ENCODE measurements around the gene RGS6. TPM values are rescaled to one million over a fixed set of nuclear protein-coding genes. Genes with fewer than 3 reads are reported as not detected.
"Not testable (repeated sequence)": the region's sequence is repeated elsewhere in the genome, so short reads cannot be mapped to it uniquely, and the experiment has no call there.

Gene RGS6
- total RNA-seq, 1 donor from 2014 or later: 5.2 TPM

GRCh38 chr14:71911669-71912068, 20.6 kb upstream of the RGS6 start:
- Histone ChIP-seq H3K9me3 (ENCODE audit: control insufficient read depth in 3 of 3, low read length in 3 of 3) (no peaks in the 10 kb centered on the region), H3K27me3 (ENCODE audit: control insufficient read depth in 3 of 3, insufficient read depth in 3 of 3, low read length in 3 of 3) (no peaks in the 10 kb centered on the region), H3K9ac (ENCODE audit: low read depth in 1 of 3, low read length in 3 of 3) (no peak overlapping the region), H3K4me3 (ENCODE audit: low read length in 3 of 3) (no peak overlapping the region), H3K4me1 (ENCODE audit: control insufficient read depth in 3 of 3, insufficient read depth in 3 of 3, low read length in 3 of 3) (no peaks in the 10 kb centered on the region), H3K36me3 (ENCODE audit: control insufficient read depth in 3 of 3, insufficient read depth in 3 of 3, low read length in 3 of 3) (no peaks in the 10 kb centered on the region), H3K27ac (ENCODE audit: low read depth, low read length) (no peak overlapping the region)

GRCh38 chr14:71913342-71913741, 18.9 kb upstream of the RGS6 start:
- H3K36me3 ChIP-seq (ENCODE audit: control insufficient read depth in 3 of 3, insufficient read depth in 3 of 3, low read length in 3 of 3): no peaks in the 10 kb centered on the region
- no peaks in the 10 kb centered on the region for H3K9me3 ChIP-seq (ENCODE audit: control insufficient read depth in 3 of 3, low read length in 3 of 3)
- no peak overlapping the region for H3K4me3 ChIP-seq (ENCODE audit: low read length in 3 of 3)
- H3K27ac ChIP-seq (ENCODE audit: low read depth, low read length): no peak overlapping the region
- H3K9ac ChIP-seq (ENCODE audit: low read depth in 1 of 3, low read length in 3 of 3): no peak overlapping the region
- no peaks in the 10 kb centered on the region for H3K27me3 ChIP-seq (ENCODE audit: control insufficient read depth in 3 of 3, insufficient read depth in 3 of 3, low read length in 3 of 3)
- H3K4me1 ChIP-seq (ENCODE audit: control insufficient read depth in 3 of 3, insufficient read depth in 3 of 3, low read length in 3 of 3): no peaks in the 10 kb centered on the region

GRCh38 chr14:71918955-71919354, 13.3 kb upstream of the RGS6 start:
- no peaks in the 10 kb centered on the region for H3K27me3 ChIP-seq (ENCODE audit: control insufficient read depth in 3 of 3, insufficient read depth in 3 of 3, low read length in 3 of 3)

GRCh38 chr14:71923513-71923912, 8.7 kb upstream of the RGS6 start:
- H3K4me3 ChIP-seq (ENCODE audit: low read length in 3 of 3): no peak overlapping the region
- no peaks in the 10 kb centered on the region for H3K9me3 ChIP-seq (ENCODE audit: control insufficient read depth in 3 of 3, low read length in 3 of 3)
- no peaks in the 10 kb centered on the region for H3K36me3 ChIP-seq (ENCODE audit: control insufficient read depth in 3 of 3, insufficient read depth in 3 of 3, low read length in 3 of 3)
- no peaks in the 10 kb centered on the region for H3K4me1 ChIP-seq (ENCODE audit: control insufficient read depth in 3 of 3, insufficient read depth in 3 of 3, low read length in 3 of 3)
- H3K27ac ChIP-seq (ENCODE audit: low read depth, low read length): no peak overlapping the region
- no peaks in the 10 kb centered on the region for H3K27me3 ChIP-seq (ENCODE audit: control insufficient read depth in 3 of 3, insufficient read depth in 3 of 3, low read length in 3 of 3)
- no peak overlapping the region for H3K9ac ChIP-seq (ENCODE audit: low read depth in 1 of 3, low read length in 3 of 3)

More at GRCh38 chr14:71918955-71919354, 13.3 kb upstream of the RGS6 start:
- no peak overlapping the region for H3K4me3 ChIP-seq (ENCODE audit: low read length in 3 of 3)
- no peak overlapping the region for H3K9ac ChIP-seq (ENCODE audit: low read depth in 1 of 3, low read length in 3 of 3)
- no peaks in the 10 kb centered on the region for H3K4me1 ChIP-seq (ENCODE audit: control insufficient read depth in 3 of 3, insufficient read depth in 3 of 3, low read length in 3 of 3)
- H3K9me3 ChIP-seq (ENCODE audit: control insufficient read depth in 3 of 3, low read length in 3 of 3): no peaks in the 10 kb centered on the region
- no peaks in the 10 kb centered on the region for H3K36me3 ChIP-seq (ENCODE audit: control insufficient read depth in 3 of 3, insufficient read depth in 3 of 3, low read length in 3 of 3)
- no peak overlapping the region for H3K27ac ChIP-seq (ENCODE audit: low read depth, low read length)

- peaks cover 4 to 5% (median 4%) of the 10 kb centered on the region in 3 donors for H3K4me1 ChIP-seq (ENCODE audit: control insufficient read depth in 3 of 3, insufficient read depth in 3 of 3, low read length in 3 of 3)
- no peaks in the 10 kb centered on the region for H3K36me3 ChIP-seq (ENCODE audit: control insufficient read depth in 3 of 3, insufficient read depth in 3 of 3, low read length in 3 of 3)
- peaks cover 10 to 15% (median 13%) of the 10 kb centered on the region in 3 donors for H3K27me3 ChIP-seq (ENCODE audit: control insufficient read depth in 3 of 3, insufficient read depth in 3 of 3, low read length in 3 of 3)
- H3K27ac ChIP-seq (ENCODE audit: low read depth, low read length): no peak overlapping the region
- H3K4me3 ChIP-seq (ENCODE audit: low read length in 3 of 3): no peak overlapping the region
- H3K9me3 ChIP-seq (ENCODE audit: control insufficient read depth in 3 of 3, low read length in 3 of 3): no peaks in the 10 kb centered on the region
- H3K9ac ChIP-seq (ENCODE audit: low read depth in 1 of 3, low read length in 3 of 3): no peak overlapping the region
Measured at GRCh38 chr14:71931492-71932228, 569 bp upstream of the RGS6 start.

GRCh38 chr14:71933001-71933587, 865 bp downstream of the RGS6 start:
- Histone ChIP-seq H3K27me3 (ENCODE audit: control insufficient read depth in 3 of 3, insufficient read depth in 3 of 3, low read length in 3 of 3) (peaks cover 10 to 15% (median 13%) of the 10 kb centered on the region in 3 donors), H3K9me3 (ENCODE audit: control insufficient read depth in 3 of 3, low read length in 3 of 3) (no peaks in the 10 kb centered on the region), H3K4me3 (ENCODE audit: low read length in 3 of 3) (peak overlapping the region; percentile 42 to 63 (median 50)), H3K9ac (ENCODE audit: low read depth in 1 of 3, low read length in 3 of 3) (peak overlapping the region in 1 of 3 donors; percentile 63), H3K36me3 (ENCODE audit: control insufficient read depth in 3 of 3, insufficient read depth in 3 of 3, low read length in 3 of 3) (no peaks in the 10 kb centered on the region), H3K27ac (ENCODE audit: low read depth, low read length) (no peak overlapping the region), H3K4me1 (ENCODE audit: control insufficient read depth in 3 of 3, insufficient read depth in 3 of 3, low read length in 3 of 3) (peaks cover 4 to 5% (median 4%) of the 10 kb centered on the region in 3 donors)

GRCh38 chr14:71938273-71938672, 6.0 kb downstream of the RGS6 start:
- H3K9me3 ChIP-seq (ENCODE audit: control insufficient read depth in 3 of 3, low read length in 3 of 3); H3K27me3 ChIP-seq (ENCODE audit: control insufficient read depth in 3 of 3, insufficient read depth in 3 of 3, low read length in 3 of 3); H3K4me1 ChIP-seq (ENCODE audit: control insufficient read depth in 3 of 3, insufficient read depth in 3 of 3, low read length in 3 of 3); H3K9ac ChIP-seq (ENCODE audit: low read depth in 1 of 3, low read length in 3 of 3); H3K27ac ChIP-seq (ENCODE audit: low read depth, low read length); H3K4me3 ChIP-seq (ENCODE audit: low read length in 3 of 3); H3K36me3 ChIP-seq (ENCODE audit: control insufficient read depth in 3 of 3, insufficient read depth in 3 of 3, low read length in 3 of 3): not testable (repeated sequence)

GRCh38 chr14:71939344-71939743, 7.1 kb downstream of the RGS6 start:
- not testable (repeated sequence) for H3K36me3 ChIP-seq (ENCODE audit: control insufficient read depth in 3 of 3, insufficient read depth in 3 of 3, low read length in 3 of 3); H3K27me3 ChIP-seq (ENCODE audit: control insufficient read depth in 3 of 3, insufficient read depth in 3 of 3, low read length in 3 of 3); H3K9ac ChIP-seq (ENCODE audit: low read depth in 1 of 3, low read length in 3 of 3); H3K9me3 ChIP-seq (ENCODE audit: control insufficient read depth in 3 of 3, low read length in 3 of 3); H3K27ac ChIP-seq (ENCODE audit: low read depth, low read length); H3K4me1 ChIP-seq (ENCODE audit: control insufficient read depth in 3 of 3, insufficient read depth in 3 of 3, low read length in 3 of 3); H3K4me3 ChIP-seq (ENCODE audit: low read length in 3 of 3)

- not testable (repeated sequence) for H3K27me3 ChIP-seq (ENCODE audit: control insufficient read depth in 3 of 3, insufficient read depth in 3 of 3, low read length in 3 of 3); H3K9ac ChIP-seq (ENCODE audit: low read depth in 1 of 3, low read length in 3 of 3); H3K4me1 ChIP-seq (ENCODE audit: control insufficient read depth in 3 of 3, insufficient read depth in 3 of 3, low read length in 3 of 3); H3K36me3 ChIP-seq (ENCODE audit: control insufficient read depth in 3 of 3, insufficient read depth in 3 of 3, low read length in 3 of 3); H3K9me3 ChIP-seq (ENCODE audit: control insufficient read depth in 3 of 3, low read length in 3 of 3); H3K4me3 ChIP-seq (ENCODE audit: low read length in 3 of 3); H3K27ac ChIP-seq (ENCODE audit: low read depth, low read length)
Measured at GRCh38 chr14:71940500-71940899, 8.3 kb downstream of the RGS6 start.

GRCh38 chr14:71941616-71942015, 9.4 kb downstream of the RGS6 start:
- H3K36me3 ChIP-seq (ENCODE audit: control insufficient read depth in 3 of 3, insufficient read depth in 3 of 3, low read length in 3 of 3); H3K9ac ChIP-seq (ENCODE audit: low read depth in 1 of 3, low read length in 3 of 3); H3K4me1 ChIP-seq (ENCODE audit: control insufficient read depth in 3 of 3, insufficient read depth in 3 of 3, low read length in 3 of 3); H3K27me3 ChIP-seq (ENCODE audit: control insufficient read depth in 3 of 3, insufficient read depth in 3 of 3, low read length in 3 of 3); H3K27ac ChIP-seq (ENCODE audit: low read depth, low read length); H3K4me3 ChIP-seq (ENCODE audit: low read length in 3 of 3); H3K9me3 ChIP-seq (ENCODE audit: control insufficient read depth in 3 of 3, low read length in 3 of 3): not testable (repeated sequence)

Measured in skeletal muscle tissue (tissue), 4 donors.